Measurements from ENCODE around the gene RALGPS1.

Gene RALGPS1

GRCh38 chr9:126916909-126917308 is 2.3 kb downstream of the RALGPS1 start:
- H3K9me3 Mint-ChIP-seq, result peaks cover 4% of the 10 kb centered on the region
- no peak for DNase-seq (ENCODE audit: low spot score in 2 of 2)
- H3K27ac Mint-ChIP-seq (ENCODE audit: low read depth), result no peak overlapping the region
- peaks cover 14% of the 10 kb centered on the region for H3K27me3 Mint-ChIP-seq
- ATAC-seq (replicated peaks; ENCODE audit: extremely low read depth, poor library complexity, severe bottlenecking), result no peak
- peaks cover 8% of the 10 kb centered on the region for H3K4me1 Mint-ChIP-seq
- peaks cover 3% of the 10 kb centered on the region for H3K36me3 Mint-ChIP-seq (ENCODE audit: insufficient read depth)
- H3K4me3 Mint-ChIP-seq, result peak overlapping the region; percentile 71

GRCh38 chr9:126919193-126919592 is 4.6 kb downstream of the RALGPS1 start:
- Mint-ChIP-seq H3K27me3 (no peaks in the 10 kb centered on the region), H3K4me3 (no peak overlapping the region), H3K36me3 (ENCODE audit: insufficient read depth) (peaks cover 3% of the 10 kb centered on the region), H3K4me1 (peaks cover 8% of the 10 kb centered on the region), H3K9me3 (no peaks in the 10 kb centered on the region), H3K27ac (ENCODE audit: low read depth) (no peak overlapping the region)
- ATAC-seq (replicated peaks; ENCODE audit: extremely low read depth, poor library complexity, severe bottlenecking) (no peak), DNase-seq (ENCODE audit: low spot score in 2 of 2) (no peak)

- Mint-ChIP-seq H3K27me3 (no peaks in the 10 kb centered on the region), H3K36me3 (ENCODE audit: insufficient read depth) (no peaks in the 10 kb centered on the region), H3K4me3 (no peak overlapping the region), H3K27ac (ENCODE audit: low read depth) (no peak overlapping the region), H3K4me1 (no peaks in the 10 kb centered on the region), H3K9me3 (no peaks in the 10 kb centered on the region)
- no peak for DNase-seq (ENCODE audit: low spot score in 2 of 2)
- no peak for ATAC-seq (replicated peaks; ENCODE audit: extremely low read depth, poor library complexity, severe bottlenecking)
Observed at GRCh38 chr9:126925876-126926275, 11.3 kb downstream of the RALGPS1 start.

- no peaks in the 10 kb centered on the region for H3K27me3 Mint-ChIP-seq
- no peak overlapping the region for H3K27ac Mint-ChIP-seq (ENCODE audit: low read depth)
- no peak overlapping the region for H3K4me3 Mint-ChIP-seq
- DNase-seq (ENCODE audit: low spot score in 2 of 2) (no peak), ATAC-seq (replicated peaks; ENCODE audit: extremely low read depth, poor library complexity, severe bottlenecking) (no peak)
- H3K4me1 Mint-ChIP-seq, result no peaks in the 10 kb centered on the region
- H3K9me3 Mint-ChIP-seq, result no peaks in the 10 kb centered on the region
- no peaks in the 10 kb centered on the region for H3K36me3 Mint-ChIP-seq (ENCODE audit: insufficient read depth)
Observed at GRCh38 chr9:126926364-126926763, 11.8 kb downstream of the RALGPS1 start.

- Mint-ChIP-seq H3K4me3 (no peak overlapping the region), H3K27me3 (no peaks in the 10 kb centered on the region), H3K9me3 (no peaks in the 10 kb centered on the region), H3K36me3 (ENCODE audit: insufficient read depth) (no peaks in the 10 kb centered on the region), H3K27ac (ENCODE audit: low read depth) (no peak overlapping the region), H3K4me1 (no peaks in the 10 kb centered on the region)
- DNase-seq (ENCODE audit: low spot score in 2 of 2) (no peak), ATAC-seq (replicated peaks; ENCODE audit: extremely low read depth, poor library complexity, severe bottlenecking) (no peak)
Observed at GRCh38 chr9:126927419-126927818, 12.8 kb downstream of the RALGPS1 start.

GRCh38 chr9:126932871-126933321 is 18.3 kb downstream of the RALGPS1 start:
- Mint-ChIP-seq H3K36me3 (ENCODE audit: insufficient read depth) (no peaks in the 10 kb centered on the region), H3K27me3 (no peaks in the 10 kb centered on the region), H3K27ac (ENCODE audit: low read depth) (no peak overlapping the region), H3K4me3 (no peak overlapping the region), H3K9me3 (no peaks in the 10 kb centered on the region), H3K4me1 (no peaks in the 10 kb centered on the region)
- DNase-seq (ENCODE audit: low spot score in 2 of 2), result no peak
- no peak for ATAC-seq (replicated peaks; ENCODE audit: extremely low read depth, poor library complexity, severe bottlenecking)

- no peak for DNase-seq (ENCODE audit: low spot score in 2 of 2)
- no peaks in the 10 kb centered on the region for H3K9me3 Mint-ChIP-seq
- H3K36me3 Mint-ChIP-seq (ENCODE audit: insufficient read depth), result no peaks in the 10 kb centered on the region
- ATAC-seq (replicated peaks; ENCODE audit: extremely low read depth, poor library complexity, severe bottlenecking), result no peak
- H3K4me1 Mint-ChIP-seq, result no peaks in the 10 kb centered on the region
- no peak overlapping the region for H3K27ac Mint-ChIP-seq (ENCODE audit: low read depth)
- H3K4me3 Mint-ChIP-seq, result no peak overlapping the region
- no peaks in the 10 kb centered on the region for H3K27me3 Mint-ChIP-seq
Observed at GRCh38 chr9:126933334-126933980, 18.9 kb downstream of the RALGPS1 start.

- DNase-seq (ENCODE audit: low spot score in 2 of 2) (no peak), ATAC-seq (replicated peaks; ENCODE audit: extremely low read depth, poor library complexity, severe bottlenecking) (no peak)
- Mint-ChIP-seq H3K4me3 (no peak overlapping the region), H3K36me3 (ENCODE audit: insufficient read depth) (no peaks in the 10 kb centered on the region), H3K27ac (ENCODE audit: low read depth) (no peak overlapping the region), H3K27me3 (no peaks in the 10 kb centered on the region), H3K4me1 (no peaks in the 10 kb centered on the region), H3K9me3 (no peaks in the 10 kb centered on the region)
Observed at GRCh38 chr9:126934441-126934840, 19.9 kb downstream of the RALGPS1 start.

- no peak overlapping the region for H3K27ac Mint-ChIP-seq (ENCODE audit: low read depth)
- H3K4me1 Mint-ChIP-seq, result peaks cover 4% of the 10 kb centered on the region
- H3K9me3 Mint-ChIP-seq, result no peaks in the 10 kb centered on the region
- no peak for ATAC-seq (replicated peaks; ENCODE audit: extremely low read depth, poor library complexity, severe bottlenecking)
- H3K4me3 Mint-ChIP-seq, result no peak overlapping the region
- DNase-seq (ENCODE audit: low spot score in 2 of 2), result no peak
- H3K36me3 Mint-ChIP-seq (ENCODE audit: insufficient read depth), result no peaks in the 10 kb centered on the region
- H3K27me3 Mint-ChIP-seq, result no peaks in the 10 kb centered on the region
Observed at GRCh38 chr9:126935630-126936029, 21.0 kb downstream of the RALGPS1 start.

GRCh38 chr9:126937444-126937843 is 22.9 kb downstream of the RALGPS1 start:
- Mint-ChIP-seq H3K9me3 (no peaks in the 10 kb centered on the region), H3K27ac (ENCODE audit: low read depth) (no peak overlapping the region), H3K27me3 (no peaks in the 10 kb centered on the region), H3K4me3 (no peak overlapping the region), H3K4me1 (peaks cover 7% of the 10 kb centered on the region), H3K36me3 (ENCODE audit: insufficient read depth) (no peaks in the 10 kb centered on the region)
- ATAC-seq (replicated peaks; ENCODE audit: extremely low read depth, poor library complexity, severe bottlenecking) (no peak), DNase-seq (ENCODE audit: low spot score in 2 of 2) (no peak)

- no peak overlapping the region for H3K27ac Mint-ChIP-seq (ENCODE audit: low read depth)
- H3K27me3 Mint-ChIP-seq, result no peaks in the 10 kb centered on the region
- DNase-seq (ENCODE audit: low spot score in 2 of 2) (no peak), ATAC-seq (replicated peaks; ENCODE audit: extremely low read depth, poor library complexity, severe bottlenecking) (no peak)
- no peaks in the 10 kb centered on the region for H3K36me3 Mint-ChIP-seq (ENCODE audit: insufficient read depth)
- no peak overlapping the region for H3K4me3 Mint-ChIP-seq
- H3K4me1 Mint-ChIP-seq, result peaks cover 7% of the 10 kb centered on the region
- no peaks in the 10 kb centered on the region for H3K9me3 Mint-ChIP-seq
Observed at GRCh38 chr9:126938327-126938726, 23.7 kb downstream of the RALGPS1 start.

GRCh38 chr9:126939821-126940221 is 25.2 kb downstream of the RALGPS1 start:
- Mint-ChIP-seq H3K9me3 (no peaks in the 10 kb centered on the region), H3K27me3 (no peaks in the 10 kb centered on the region), H3K27ac (ENCODE audit: low read depth) (no peak overlapping the region), H3K4me3 (no peak overlapping the region), H3K36me3 (ENCODE audit: insufficient read depth) (no peaks in the 10 kb centered on the region), H3K4me1 (peaks cover 7% of the 10 kb centered on the region)
- ATAC-seq (replicated peaks; ENCODE audit: extremely low read depth, poor library complexity, severe bottlenecking), result no peak
- no peak for DNase-seq (ENCODE audit: low spot score in 2 of 2)

GRCh38 chr9:126942399-126942798 is 27.8 kb downstream of the RALGPS1 start:
- no peaks in the 10 kb centered on the region for H3K27me3 Mint-ChIP-seq
- peaks cover 16% of the 10 kb centered on the region for H3K4me1 Mint-ChIP-seq

More at GRCh38 chr9:126942399-126942798, 27.8 kb downstream of the RALGPS1 start:
- Mint-ChIP-seq H3K36me3 (ENCODE audit: insufficient read depth) (no peaks in the 10 kb centered on the region), H3K4me3 (no peak overlapping the region), H3K9me3 (no peaks in the 10 kb centered on the region), H3K27ac (ENCODE audit: low read depth) (no peak overlapping the region)
- DNase-seq (ENCODE audit: low spot score in 2 of 2) (no peak), ATAC-seq (replicated peaks; ENCODE audit: extremely low read depth, poor library complexity, severe bottlenecking) (no peak)

Measured in central memory CD8-positive, alpha-beta T cell (primary cell).